Panc1 (cell line): ENCODE data around the gene CYB5D1. TPM values are rescaled to one million over a fixed set of nuclear protein-coding genes. Genes with fewer than 3 reads are reported as not detected.

Experiments used
- ATAC-seq: fragments of 200-7000 bp; cut with Tn5 transposase; 2 replicates; pipeline ENCODE4 v1.9.1; 2020; ENCODE audit warnings: mild to moderate bottlenecking, moderate library complexity
- BruUV-seq: library from RNA; stranded (reverse); fragments of 400-500 nt; replicated peaks from 2 replicates; lab custom pipeline; 2021; lab: Mats Ljungman, UMichigan
- CTCF ChIA-PET: fragments of 300-600 bp; sonication (Branson Sonifier 250); formaldehyde crosslinking; loops from one replicate; lab custom pipeline; 2022; ENCODE audit warnings: antibody characterized with exemption; lab: Charles Lee
- POLR2A ChIA-PET: fragments of 300-600 bp; sonication (Branson Sonifier 250); formaldehyde crosslinking; loops from one replicate; lab custom pipeline; 2022; ENCODE audit warnings: antibody characterized with exemption; lab: Charles Lee
- DNase-seq: peaks from one replicate; pipeline ENCODE4 v3.0.0-alpha.2; 2010; ENCODE audit warnings: low read depth, low spot score
- H3K27ac ChIP-seq: 2 replicates; pipeline ENCODE4 v1.5.1; 2011; ENCODE audit warnings: mild to moderate bottlenecking, low read length, inconsistent platforms
- H3K27me3 ChIP-seq: fragments of 200-500 bp; sonication (Bioruptor generic); 2 replicates; pipeline ENCODE4 v1.6.0; 2014; ENCODE audit warnings: low read length, inconsistent platforms; ENCODE audit not compliant: control insufficient read depth, insufficient read depth
- H3K36me3 ChIP-seq: fragments of 200-500 bp; sonication (Bioruptor generic); 2 replicates; pipeline ENCODE4 v1.5.1; 2014; ENCODE audit warnings: inconsistent platforms, mild to moderate bottlenecking, low read length, moderate library complexity; ENCODE audit not compliant: control insufficient read depth, insufficient read depth
- H3K4me1 ChIP-seq: 2 replicates; pipeline ENCODE4 v1.5.1; 2011; ENCODE audit warnings: inconsistent platforms, mild to moderate bottlenecking, low read length, moderate library complexity; ENCODE audit not compliant: control insufficient read depth, insufficient read depth
- H3K4me3 ChIP-seq, 2 experiments: 2 replicates each; pipeline ENCODE4 v1.5.1; 2011 to 2012; ENCODE audit warnings: low read depth in 2 of 2, low read length in 2 of 2, mild to moderate bottlenecking in 2 of 2, inconsistent platforms in 1 of 2, moderate library complexity in 1 of 2
- H3K9me3 ChIP-seq: fragments of 200-500 bp; sonication (Bioruptor generic); 2 replicates; pipeline ENCODE4 v1.5.1; 2014; ENCODE audit warnings: low read depth, mild to moderate bottlenecking, inconsistent platforms, low read length, moderate library complexity; ENCODE audit not compliant: control insufficient read depth, insufficient read depth
- CTCF ChIP-seq: fragments of 450-650 bp; IDR thresholded peaks from 2 replicates; pipeline ENCODE4 v1.5.1; 2017; ENCODE audit warnings: mild to moderate bottlenecking
- POLR2AphosphoS5 ChIP-seq: IDR thresholded peaks from 2 replicates; pipeline ENCODE4 v1.6.1; 2012; ENCODE audit warnings: mild to moderate bottlenecking, low read depth, low read length, moderate library complexity
- SIN3A ChIP-seq: IDR thresholded peaks from 2 replicates; pipeline ENCODE4 v1.6.1; 2012; ENCODE audit warnings: low read depth, mild to moderate bottlenecking, low read length, moderate library complexity, borderline replicate concordance; ENCODE audit not compliant: insufficient read depth
- TCF7L2 ChIP-seq: IDR thresholded peaks from 2 replicates; pipeline ENCODE4 v1.6.1; 2011; ENCODE audit warnings: mild to moderate bottlenecking, low read depth, low read length, inconsistent platforms
- in situ Hi-C: cut with HindIII; loops from 2 replicates; pipeline ENCODE4 v1.10.0; 2016; ENCODE audit warnings: low sequenced_read_pairs, low pct_unique_long_range_greater_than_20kb
- intact Hi-C: fragments of 100-400 bp; cut with micrococcal nuclease; formaldehyde crosslinking; loops from one replicate; pipeline ENCODE4 v1.10.0; 2022; ENCODE audit not compliant: unreplicated experiment
- total RNA-seq: library from RNA; stranded (reverse); gene quantifications from one replicate; pipeline ENCODE4 v1.2.1, GENCODE V29; 2021; ENCODE audit not compliant: unreplicated experiment
- TF ChIP-seq, protein P1 (sequence below), 2 experiments: IDR thresholded peaks; 2 replicates each; pipeline ENCODE4 v1.6.1; 2011 to 2012; ENCODE audit warnings: low read depth in 2 of 2, control low read depth in 1 of 2, low read length in 1 of 2, mild to moderate bottlenecking in 1 of 2, moderate library complexity in 1 of 2; ENCODE audit not compliant: insufficient read depth in 1 of 2

CYB5D1 gene
- total RNA-seq, 1 experiment from 2014 or later: 8.6 TPM

DNA sequence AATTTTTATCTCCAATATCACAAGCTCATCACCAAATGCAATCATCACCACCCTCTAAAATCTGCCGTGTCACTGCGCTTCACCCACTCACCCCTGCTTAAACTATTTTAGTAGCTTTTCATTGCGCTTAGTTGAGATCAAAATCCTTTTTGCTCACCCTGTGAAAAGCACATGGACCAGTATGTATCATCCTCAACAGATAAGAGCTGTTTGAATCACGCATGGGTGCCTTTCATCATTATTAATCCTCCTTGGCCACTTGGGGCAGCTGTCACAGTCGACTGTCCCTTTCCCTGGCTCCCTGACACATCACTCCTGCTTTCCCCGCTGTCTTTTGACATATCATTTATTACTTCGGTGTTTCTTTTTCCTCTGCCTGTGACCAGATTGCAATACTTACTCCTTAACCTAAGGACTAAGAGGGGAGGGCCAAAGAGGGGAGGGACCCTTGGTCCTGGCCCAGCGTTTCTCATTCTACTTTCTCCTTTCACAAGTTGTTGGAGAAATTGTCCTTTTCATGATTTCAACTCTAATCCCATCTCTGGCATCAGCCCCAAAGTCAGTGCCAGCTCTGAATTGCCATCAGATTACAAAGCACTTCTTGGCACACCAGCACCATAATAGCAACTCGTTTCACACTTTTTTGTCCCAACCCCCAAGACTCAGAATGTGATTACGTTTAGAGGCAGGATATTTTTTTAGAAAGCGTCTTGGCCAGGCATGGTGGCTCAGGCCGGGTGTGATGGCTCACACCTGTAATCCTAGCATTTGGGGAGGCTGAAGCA lies 32.4 kb upstream of the CYB5D1 start:
- TF ChIP-seq CTCF (peak; percentile 47; the same call in 1 of the 2 replicates), POLR2AphosphoS5 (no peak), SIN3A (no peak)
- TF ChIP-seq, protein P1, sequence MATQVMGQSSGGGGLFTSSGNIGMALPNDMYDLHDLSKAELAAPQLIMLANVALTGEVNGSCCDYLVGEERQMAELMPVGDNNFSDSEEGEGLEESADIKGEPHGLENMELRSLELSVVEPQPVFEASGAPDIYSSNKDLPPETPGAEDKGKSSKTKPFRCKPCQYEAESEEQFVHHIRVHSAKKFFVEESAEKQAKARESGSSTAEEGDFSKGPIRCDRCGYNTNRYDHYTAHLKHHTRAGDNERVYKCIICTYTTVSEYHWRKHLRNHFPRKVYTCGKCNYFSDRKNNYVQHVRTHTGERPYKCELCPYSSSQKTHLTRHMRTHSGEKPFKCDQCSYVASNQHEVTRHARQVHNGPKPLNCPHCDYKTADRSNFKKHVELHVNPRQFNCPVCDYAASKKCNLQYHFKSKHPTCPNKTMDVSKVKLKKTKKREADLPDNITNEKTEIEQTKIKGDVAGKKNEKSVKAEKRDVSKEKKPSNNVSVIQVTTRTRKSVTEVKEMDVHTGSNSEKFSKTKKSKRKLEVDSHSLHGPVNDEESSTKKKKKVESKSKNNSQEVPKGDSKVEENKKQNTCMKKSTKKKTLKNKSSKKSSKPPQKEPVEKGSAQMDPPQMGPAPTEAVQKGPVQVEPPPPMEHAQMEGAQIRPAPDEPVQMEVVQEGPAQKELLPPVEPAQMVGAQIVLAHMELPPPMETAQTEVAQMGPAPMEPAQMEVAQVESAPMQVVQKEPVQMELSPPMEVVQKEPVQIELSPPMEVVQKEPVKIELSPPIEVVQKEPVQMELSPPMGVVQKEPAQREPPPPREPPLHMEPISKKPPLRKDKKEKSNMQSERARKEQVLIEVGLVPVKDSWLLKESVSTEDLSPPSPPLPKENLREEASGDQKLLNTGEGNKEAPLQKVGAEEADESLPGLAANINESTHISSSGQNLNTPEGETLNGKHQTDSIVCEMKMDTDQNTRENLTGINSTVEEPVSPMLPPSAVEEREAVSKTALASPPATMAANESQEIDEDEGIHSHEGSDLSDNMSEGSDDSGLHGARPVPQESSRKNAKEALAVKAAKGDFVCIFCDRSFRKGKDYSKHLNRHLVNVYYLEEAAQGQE (IDR thresholded peaks at IDR 0.05; ENCODE audit: insufficient read depth in 1 of 2, low read depth in 2 of 2, low read length in 1 of 2): no peak
- DNase-seq (no peak), ATAC-seq (no peak)
- Histone ChIP-seq H3K4me1 (no peaks in the 10 kb centered on the region), H3K9me3 (no peaks in the 10 kb centered on the region), H3K27ac (no peak overlapping the region), H3K36me3 (no peaks in the 10 kb centered on the region), H3K4me3 (no peak overlapping the region), H3K27me3 (no peaks in the 10 kb centered on the region)
- ChIA-PET POLR2A (interaction anchor here (0.6 kb wide), 1 partner anchor 53 kb away, joined by 7 read pairs; no protein-coding TSS in a partner anchor), CTCF (interaction anchor here (0.6 to 1.0 kb wide), 2 partner anchors 42 to 82 kb away, joined by 3 to 5 read pairs; no protein-coding TSS in a partner anchor)
- intact Hi-C loops: no loop called here
- no TSS peak for BruUV-seq
- in situ Hi-C loops: no loop called here

DNA sequence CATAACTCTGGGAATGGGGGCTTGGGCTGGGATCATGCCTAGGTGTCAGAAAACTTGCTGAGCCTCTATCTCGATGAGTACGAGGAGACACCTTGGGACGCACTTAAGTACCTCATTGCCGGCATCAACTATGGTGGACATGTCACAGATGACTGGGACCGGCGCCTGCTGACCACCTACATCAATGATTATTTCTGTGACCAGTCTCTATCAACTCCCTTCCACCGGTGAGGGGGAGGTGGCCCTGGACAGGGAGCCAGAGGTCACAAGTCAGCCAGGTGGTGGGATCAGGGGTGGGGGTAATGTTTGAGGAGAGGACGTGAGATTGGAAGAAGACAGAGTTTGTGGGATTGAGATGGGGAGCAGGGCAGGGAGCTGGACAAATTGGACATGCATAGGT lies 27.2 kb upstream of the CYB5D1 start:
- peaks cover 3% of the 10 kb centered on the region; the same call in 1 of the 2 replicates for H3K4me1 ChIP-seq
- intact Hi-C loops (no loop called here), in situ Hi-C loops (no loop called here)
- H3K9me3 ChIP-seq: no peaks in the 10 kb centered on the region
- TF ChIP-seq, protein P1 (IDR thresholded peaks at IDR 0.05; ENCODE audit: insufficient read depth in 1 of 2, low read depth in 2 of 2, low read length in 1 of 2): no peak
- TF ChIP-seq POLR2AphosphoS5: no peak
- no peak for TF ChIP-seq CTCF
- no peak for TF ChIP-seq TCF7L2
- no peak for TF ChIP-seq SIN3A
- POLR2A ChIA-PET: interaction anchor here (1.2 kb wide), 1 partner anchor 14 kb away, joined by 4 read pairs; no protein-coding TSS in a partner anchor
- CTCF ChIA-PET: no interaction called here
- H3K36me3 ChIP-seq: no peaks in the 10 kb centered on the region; the same call in 1 of the 2 replicates
- H3K27me3 ChIP-seq: no peaks in the 10 kb centered on the region
- no peak overlapping the region for H3K27ac ChIP-seq
- no peak overlapping the region for H3K4me3 ChIP-seq
- DNase-seq (no peak), ATAC-seq (no peak)
- no TSS peak for BruUV-seq
